Lower lobe of right lung (tissue), 2 donors: ENCODE results near the gene NCKAP5L. TPM values are rescaled to one million over a fixed set of nuclear protein-coding genes. Genes with fewer than 3 reads are reported as not detected.

Source experiments
- ATAC-seq, 2 donors: fragments of 200-7000 bp; cut with Tn5 transposase; one replicate each; pipeline ENCODE4 v1.9.1; 2020 to 2022; ENCODE audit warnings: mild to moderate bottlenecking in 2 of 2, moderate library complexity in 2 of 2
- DNase-seq: peaks from one replicate; pipeline ENCODE4 v3.0.0-alpha.2; 2020
- H3K27ac ChIP-seq: fragments of 200-600 bp; one replicate; pipeline ENCODE4 v1.8.0; 2022
- H3K27me3 ChIP-seq: fragments of 200-600 bp; one replicate; pipeline ENCODE4 v1.8.0; 2022; ENCODE audit warnings: low read depth
- H3K36me3 ChIP-seq: fragments of 200-600 bp; one replicate; pipeline ENCODE4 v1.8.0; 2022; ENCODE audit warnings: mild to moderate bottlenecking
- H3K4me1 ChIP-seq: fragments of 200-600 bp; one replicate; pipeline ENCODE4 v1.8.0; 2022
- H3K4me3 ChIP-seq: fragments of 200-600 bp; one replicate; pipeline ENCODE4 v1.8.0; 2022; ENCODE audit warnings: mild to moderate bottlenecking
- H3K9me3 ChIP-seq: fragments of 200-600 bp; one replicate; pipeline ENCODE4 v1.8.0; 2022
- intact Hi-C: fragments of 100-400 bp; cut with DNase I; formaldehyde crosslinking; loops from one replicate; pipeline ENCODE4 v1.11.0; 2022
- total RNA-seq: library from RNA; stranded (reverse); fragmentation: NEBNext Ultra II Directional; extraction: Animal tissue kit (Norgen Biotek cat#: 25700); gene quantifications from one replicate; pipeline ENCODE4 v1.2.1, GENCODE V29; 2021
- TF ChIP-seq, protein P1 (sequence below): fragments of 200-600 bp; IDR thresholded peaks from one replicate; pipeline ENCODE4 v1.8.0; 2022; ENCODE audit warnings: antibody characterized with exemption, mild to moderate bottlenecking
- donor health status: DM: no; HTN: yes; CAD: no; lungs with severe emphysema.

The NCKAP5L gene
- total RNA-seq, 1 donor from 2014 or later: 24.5 TPM

DNA sequence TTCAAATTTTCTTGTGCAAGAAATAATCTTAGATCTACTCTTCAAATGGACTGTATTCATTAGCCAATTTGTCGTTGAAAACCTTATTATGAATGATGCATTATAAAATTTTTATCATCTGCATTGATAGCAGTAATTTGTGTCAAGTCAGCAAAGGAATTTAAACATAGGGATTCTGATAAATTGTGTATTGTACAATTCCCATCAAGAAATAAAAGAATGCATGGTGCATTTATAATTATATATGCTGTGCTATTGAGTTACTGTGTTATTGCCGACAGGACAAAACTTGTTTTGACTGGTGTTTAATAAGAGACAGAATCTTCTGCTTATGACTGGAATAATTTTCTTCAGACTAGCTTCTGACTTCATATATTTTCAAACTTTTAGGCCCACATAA is 17.8 kb upstream of the NCKAP5L start:
- DNase-seq: no peak
- TF ChIP-seq, protein P1, sequence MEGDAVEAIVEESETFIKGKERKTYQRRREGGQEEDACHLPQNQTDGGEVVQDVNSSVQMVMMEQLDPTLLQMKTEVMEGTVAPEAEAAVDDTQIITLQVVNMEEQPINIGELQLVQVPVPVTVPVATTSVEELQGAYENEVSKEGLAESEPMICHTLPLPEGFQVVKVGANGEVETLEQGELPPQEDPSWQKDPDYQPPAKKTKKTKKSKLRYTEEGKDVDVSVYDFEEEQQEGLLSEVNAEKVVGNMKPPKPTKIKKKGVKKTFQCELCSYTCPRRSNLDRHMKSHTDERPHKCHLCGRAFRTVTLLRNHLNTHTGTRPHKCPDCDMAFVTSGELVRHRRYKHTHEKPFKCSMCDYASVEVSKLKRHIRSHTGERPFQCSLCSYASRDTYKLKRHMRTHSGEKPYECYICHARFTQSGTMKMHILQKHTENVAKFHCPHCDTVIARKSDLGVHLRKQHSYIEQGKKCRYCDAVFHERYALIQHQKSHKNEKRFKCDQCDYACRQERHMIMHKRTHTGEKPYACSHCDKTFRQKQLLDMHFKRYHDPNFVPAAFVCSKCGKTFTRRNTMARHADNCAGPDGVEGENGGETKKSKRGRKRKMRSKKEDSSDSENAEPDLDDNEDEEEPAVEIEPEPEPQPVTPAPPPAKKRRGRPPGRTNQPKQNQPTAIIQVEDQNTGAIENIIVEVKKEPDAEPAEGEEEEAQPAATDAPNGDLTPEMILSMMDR: no peak
- intact Hi-C loops: no loop called here

DNA sequence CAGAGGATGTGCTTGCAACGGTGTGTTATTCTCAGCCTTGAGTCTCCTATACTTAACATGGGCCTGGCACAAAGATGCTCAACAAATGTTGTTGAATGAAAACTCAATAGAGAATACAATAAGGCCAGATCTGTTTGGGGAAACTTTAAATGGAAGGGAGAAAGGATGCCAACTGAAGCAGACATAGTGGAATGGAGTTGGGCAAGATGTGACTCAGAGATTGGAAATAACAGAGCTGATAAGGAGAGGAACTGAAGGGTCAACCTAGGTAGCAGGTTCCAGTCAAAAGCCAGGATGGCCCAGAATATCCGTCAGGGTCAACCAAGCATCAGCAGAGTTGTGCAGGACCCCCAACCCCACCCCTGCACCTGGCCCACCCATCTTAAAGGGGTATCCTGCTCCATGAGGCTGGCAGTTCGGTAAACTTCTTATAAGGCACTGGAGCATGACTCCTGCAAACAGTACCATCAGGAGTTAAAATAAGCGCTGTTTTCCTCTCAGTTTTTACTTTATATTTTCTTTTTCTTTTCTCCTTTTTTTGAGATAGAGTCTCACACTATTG is 15.7 kb upstream of the NCKAP5L start:
- Histone ChIP-seq H3K27ac (peak overlapping the region; percentile 88), H3K36me3 (no peaks in the 10 kb centered on the region), H3K9me3 (no peaks in the 10 kb centered on the region), H3K27me3 (peaks cover 11% of the 10 kb centered on the region), H3K4me3 (no peak overlapping the region), H3K4me1 (peaks cover 19% of the 10 kb centered on the region)
- intact Hi-C loops: no loop called here
- TF ChIP-seq, protein P1: no peak
- no peak for ATAC-seq
- no peak for DNase-seq

More for the DNA sequence above, 17.8 kb upstream of the NCKAP5L start:
- Histone ChIP-seq H3K27me3 (peaks cover 19% of the 10 kb centered on the region), H3K4me1 (peaks cover 18% of the 10 kb centered on the region), H3K4me3 (no peak overlapping the region), H3K36me3 (no peaks in the 10 kb centered on the region), H3K9me3 (no peaks in the 10 kb centered on the region), H3K27ac (no peak overlapping the region)
- ATAC-seq: no peak

DNA sequence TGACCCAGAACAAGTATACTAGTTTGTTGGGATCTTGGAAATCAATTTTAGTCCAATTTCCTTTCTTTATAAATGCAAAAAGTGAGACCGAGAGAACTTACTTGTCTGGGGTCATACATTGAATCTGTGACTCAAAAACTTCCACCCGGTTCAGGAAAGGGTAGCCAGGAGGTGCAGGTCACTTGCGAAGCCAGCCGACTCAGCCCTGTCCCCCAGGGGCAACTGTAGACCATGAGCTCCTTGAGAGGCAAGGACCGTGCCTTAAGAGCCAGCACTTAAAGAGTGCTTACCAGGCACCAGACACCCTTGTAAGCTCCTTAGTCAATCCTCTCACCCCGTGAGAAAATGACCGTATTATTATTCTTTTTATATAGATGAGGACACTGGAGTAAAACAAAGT is 15.2 kb upstream of the NCKAP5L start:
- intact Hi-C loops: no loop called here
- H3K27me3 ChIP-seq: peaks cover 11% of the 10 kb centered on the region
- DNase-seq: no peak
- no peaks in the 10 kb centered on the region for H3K36me3 ChIP-seq
- TF ChIP-seq, protein P1: no peak
- no peaks in the 10 kb centered on the region for H3K9me3 ChIP-seq
- peaks cover 19% of the 10 kb centered on the region for H3K4me1 ChIP-seq
- H3K4me3 ChIP-seq: peak overlapping the region; percentile 69
- peak overlapping the region; percentile 88 for H3K27ac ChIP-seq
- ATAC-seq: no peak

DNA sequence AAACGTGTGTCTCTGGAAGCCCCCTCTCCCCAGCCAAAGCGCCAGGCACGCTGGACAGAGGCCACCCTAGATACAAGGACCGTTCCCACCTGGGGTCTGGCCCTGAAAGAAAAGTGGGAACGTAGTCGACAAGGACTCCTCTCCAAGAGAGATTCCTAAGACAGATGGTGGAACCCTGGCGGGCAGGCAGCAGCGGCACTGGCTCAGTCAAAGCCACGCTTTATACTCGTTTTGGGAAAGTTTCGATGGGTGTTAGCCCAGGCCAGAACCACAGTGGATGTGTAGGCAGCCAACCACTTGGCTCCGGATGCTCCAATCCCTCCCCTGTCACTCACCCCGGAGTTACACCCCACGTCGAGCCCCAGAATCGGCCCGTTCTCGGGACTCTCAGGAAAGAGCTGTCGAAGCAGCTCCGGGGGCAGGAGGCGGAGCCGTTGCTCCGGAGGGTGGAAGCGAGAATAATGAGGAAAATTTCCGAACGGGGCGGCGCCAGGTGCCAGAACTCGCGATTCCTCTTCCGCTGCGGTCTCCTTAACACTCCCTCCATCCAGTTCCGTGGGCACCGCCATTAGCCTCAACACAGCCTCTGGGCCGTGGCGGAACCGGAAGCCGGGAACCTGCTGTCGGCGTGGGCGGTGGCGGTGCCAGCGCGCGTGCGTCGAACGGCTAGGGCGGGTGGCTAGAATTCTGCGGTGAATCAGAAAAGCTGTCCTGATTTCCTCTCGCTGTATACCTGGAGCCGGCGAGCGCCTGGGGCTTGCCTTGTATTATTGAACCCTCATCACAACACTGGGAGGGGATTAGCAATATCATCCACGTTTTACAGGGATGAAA is 14.5 kb upstream of the NCKAP5L start, which contains the start of gene BCDIN3D:
Gene BCDIN3D, minus strand, starts transcription at position 588 of the 834 bp plus-strand sequence. Its CDS starts 19 bp downstream, at position 569.
- intact Hi-C loops: no loop called here
- Histone ChIP-seq H3K9me3 (no peaks in the 10 kb centered on the region), H3K27ac (peak within 1 kb of the TSS; percentile 88), H3K4me3 (peak within 1 kb of the TSS; percentile 69), H3K4me1 (peaks cover 19% of the 10 kb centered on the region), H3K36me3 (no peaks in the 10 kb centered on the region), H3K27me3 (peaks cover 4% of the 10 kb centered on the region)
- TF ChIP-seq, protein P1: no peak
- ATAC-seq (peak; percentile 98 to 99), DNase-seq (peak; percentile 96)

DNA sequence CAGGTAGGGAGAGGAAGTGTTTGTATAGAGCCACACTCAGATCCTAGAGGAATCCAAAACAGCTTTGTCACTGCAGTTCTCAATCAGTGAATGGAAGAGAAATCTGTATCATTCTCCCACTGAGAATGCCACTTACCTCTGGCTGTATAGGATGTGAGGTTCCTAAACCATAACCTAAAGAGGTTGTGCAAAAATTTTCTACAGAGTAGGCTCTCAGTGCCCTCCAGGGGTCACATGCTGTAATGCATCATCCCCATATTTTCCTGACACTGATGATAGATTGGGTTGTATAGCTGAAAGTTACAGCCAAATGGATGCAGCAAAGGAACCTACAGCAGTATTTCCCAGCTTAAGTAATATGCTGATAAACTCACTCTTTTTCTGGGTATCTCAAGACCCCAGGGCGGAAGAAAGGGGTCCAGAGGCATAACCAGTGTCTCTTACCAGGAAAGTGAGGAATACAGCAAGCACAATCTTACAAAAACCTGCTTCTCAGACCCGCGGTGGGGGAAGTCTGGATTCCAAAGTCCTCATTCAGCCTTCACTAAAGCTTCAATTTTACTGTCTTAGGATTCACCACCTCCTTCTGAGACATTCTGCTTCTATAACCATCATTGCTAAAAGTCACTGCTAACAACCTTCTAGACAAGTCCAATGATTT is 10.9 kb upstream of the NCKAP5L start:
- intact Hi-C loops: no loop called here
- DNase-seq (no peak), ATAC-seq (peak in 1 of 2 donors; percentile 30)
- TF ChIP-seq, protein P1: peak; percentile 65
- no peak overlapping the region for H3K4me3 ChIP-seq
- no peaks in the 10 kb centered on the region for H3K36me3 ChIP-seq
- peaks cover 19% of the 10 kb centered on the region for H3K4me1 ChIP-seq
- no peak overlapping the region for H3K27ac ChIP-seq
- no peaks in the 10 kb centered on the region for H3K9me3 ChIP-seq
- H3K27me3 ChIP-seq: no peaks in the 10 kb centered on the region
